BLaER1 (cell line): ENCODE data around the gene PCBD1.

Experiments
- H3K27ac ChIP-seq: shearing (Covaris generic); formaldehyde crosslinking; 2 replicates; pipeline ENCODE4 v1.8.1; 2022
- H3K27me3 ChIP-seq: shearing (Covaris generic); formaldehyde crosslinking; 2 replicates; pipeline ENCODE4 v1.8.1; 2022
- H3K36me3 ChIP-seq: shearing (Covaris generic); formaldehyde crosslinking; 2 replicates; pipeline ENCODE4 v1.8.1; 2022
- H3K4me1 ChIP-seq: shearing (Covaris generic); formaldehyde crosslinking; 2 replicates; pipeline ENCODE4 v1.8.1; 2022
- H3K4me2 ChIP-seq: shearing (Covaris generic); formaldehyde crosslinking; 2 replicates; pipeline ENCODE4 v1.8.1; 2022
- H3K4me3 ChIP-seq: shearing (Covaris generic); formaldehyde crosslinking; 2 replicates; pipeline ENCODE4 v1.8.1; 2022
- H3K9ac ChIP-seq: shearing (Covaris generic); formaldehyde crosslinking; 2 replicates; pipeline ENCODE4 v1.8.1; 2022
- H3K9me3 ChIP-seq: shearing (Covaris generic); formaldehyde crosslinking; 2 replicates; pipeline ENCODE4 v1.8.1; 2022
- H4K20me1 ChIP-seq: shearing (Covaris generic); formaldehyde crosslinking; 2 replicates; pipeline ENCODE4 v1.8.1; 2022
- Cebpa-rat ChIP-seq: shearing (Covaris generic); IDR thresholded peaks from 2 replicates; pipeline ENCODE4 v1.8.1; 2022

The PCBD1 gene

DNA sequence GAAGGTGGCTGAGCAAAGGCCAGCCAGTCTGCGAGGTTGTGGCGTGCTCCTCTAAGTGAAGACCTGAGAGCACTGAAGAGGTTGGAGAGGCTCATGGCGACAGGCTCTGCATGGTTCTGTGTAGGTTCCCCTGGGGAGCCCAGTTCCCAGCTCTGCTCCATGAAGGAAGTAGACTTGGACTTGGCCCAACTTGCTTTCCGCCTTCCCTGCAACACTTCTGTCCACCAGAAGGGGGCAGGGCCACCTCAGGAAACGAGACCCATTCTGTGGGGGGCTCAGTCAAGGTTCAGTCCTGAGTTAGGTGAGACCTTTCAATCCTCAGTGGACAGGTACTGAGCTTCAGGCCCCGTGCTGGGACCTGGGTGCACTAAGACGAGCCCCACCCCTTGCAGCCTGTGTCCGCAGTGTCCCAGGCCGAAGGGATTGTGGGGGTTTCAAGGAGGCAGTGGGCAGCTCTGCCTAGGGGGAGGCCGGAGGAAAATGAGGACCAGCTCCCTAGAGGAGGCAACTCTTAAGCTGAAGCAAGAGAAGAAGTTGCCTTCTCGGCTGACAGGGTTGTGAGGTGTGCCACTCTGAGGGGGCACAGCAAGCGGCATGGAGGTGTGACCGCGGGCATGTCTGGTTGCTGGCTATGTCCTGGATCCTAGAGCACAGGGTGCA lies 15.0 kb upstream of the PCBD1 start:
- Histone ChIP-seq H3K9ac (no peak overlapping the region), H4K20me1 (no peaks in the 10 kb centered on the region), H3K27me3 (no peaks in the 10 kb centered on the region), H3K4me3 (no peak overlapping the region), H3K9me3 (no peaks in the 10 kb centered on the region), H3K36me3 (no peaks in the 10 kb centered on the region), H3K4me1 (peaks cover 32% of the 10 kb centered on the region), H3K4me2 (peak overlapping the region; percentile 31; the same call in 1 of the 2 replicates), H3K27ac (no peak overlapping the region; the same call in 1 of the 2 replicates)
- no peak for TF ChIP-seq Cebpa-rat

DNA sequence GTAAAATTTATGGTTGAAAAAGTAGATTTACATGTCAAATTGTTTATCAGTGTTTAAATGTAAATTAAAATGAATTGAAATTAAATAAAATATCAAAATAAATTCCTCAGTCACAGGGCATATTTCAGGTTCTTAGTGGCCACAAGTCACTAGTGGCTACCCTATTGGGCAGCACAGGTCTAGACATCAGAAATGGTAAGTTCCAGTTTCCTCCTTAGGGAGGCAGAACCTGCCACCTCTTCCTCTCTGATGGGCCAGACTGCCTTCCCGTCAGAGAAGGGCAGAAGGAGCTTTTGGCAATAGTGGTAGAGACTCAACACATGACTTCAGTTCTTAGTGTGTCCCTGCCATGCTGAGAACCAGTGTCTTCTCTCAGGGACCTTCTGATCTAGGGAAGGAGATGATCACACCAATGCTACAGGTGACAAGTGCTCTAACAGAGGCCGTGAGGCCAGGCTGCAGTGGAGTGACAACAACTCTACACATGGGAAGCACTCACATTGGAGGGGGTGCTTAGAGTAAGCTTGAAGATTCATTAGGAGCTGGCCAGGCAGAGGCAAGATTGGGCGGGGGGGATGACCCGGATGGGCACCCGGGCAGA lies 14.4 kb upstream of the PCBD1 start:
- Histone ChIP-seq H3K27me3 (no peaks in the 10 kb centered on the region), H3K4me3 (no peak overlapping the region)

DNA sequence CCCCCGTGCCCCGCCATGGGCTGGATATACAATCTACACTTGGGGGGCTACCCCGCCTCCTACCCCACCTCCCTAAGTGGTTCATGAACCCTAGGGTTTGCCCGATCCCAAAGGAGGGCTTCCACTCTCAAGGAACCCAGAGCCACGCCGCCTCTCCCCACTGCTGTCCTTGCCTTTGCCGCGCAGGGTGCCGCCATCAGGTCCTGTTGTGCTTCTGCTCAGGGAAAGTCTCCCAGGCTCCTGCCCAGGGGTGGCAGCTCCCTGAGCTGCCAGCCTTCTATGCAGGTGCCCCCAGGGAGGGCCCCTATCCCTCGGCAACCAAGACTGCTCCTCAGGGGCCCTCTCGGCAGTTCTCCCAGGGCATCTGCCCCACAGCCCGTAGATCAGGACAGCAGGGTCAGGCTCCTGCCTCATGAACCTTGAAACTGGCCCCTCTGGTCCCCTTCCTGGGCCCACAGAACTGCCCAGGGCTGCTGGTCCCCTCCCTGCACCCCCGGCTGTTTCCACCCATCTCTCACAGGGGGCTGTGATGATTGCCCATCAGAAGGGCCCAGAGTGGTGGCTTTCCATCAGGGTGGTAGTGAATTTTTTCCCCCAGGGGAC lies 13.0 kb upstream of the PCBD1 start:
- Histone ChIP-seq H3K36me3 (no peaks in the 10 kb centered on the region), H3K27me3 (no peaks in the 10 kb centered on the region), H3K4me1 (peaks cover 12% of the 10 kb centered on the region), H3K27ac (no peak overlapping the region), H4K20me1 (no peaks in the 10 kb centered on the region), H3K4me2 (no peak overlapping the region), H3K9ac (no peak overlapping the region), H3K4me3 (no peak overlapping the region), H3K9me3 (no peaks in the 10 kb centered on the region)
- TF ChIP-seq Cebpa-rat, result no peak

More for the DNA sequence above, 14.4 kb upstream of the PCBD1 start:
- no peaks in the 10 kb centered on the region for H3K36me3 ChIP-seq
- H3K9me3 ChIP-seq, result no peaks in the 10 kb centered on the region
- H3K27ac ChIP-seq, result no peak overlapping the region; the same call in 1 of the 2 replicates
- no peak for TF ChIP-seq Cebpa-rat
- no peak overlapping the region for H3K9ac ChIP-seq
- H3K4me2 ChIP-seq, result peak overlapping the region; percentile 31; the same call in 1 of the 2 replicates
- no peaks in the 10 kb centered on the region for H4K20me1 ChIP-seq
- H3K4me1 ChIP-seq, result peaks cover 26% of the 10 kb centered on the region

DNA sequence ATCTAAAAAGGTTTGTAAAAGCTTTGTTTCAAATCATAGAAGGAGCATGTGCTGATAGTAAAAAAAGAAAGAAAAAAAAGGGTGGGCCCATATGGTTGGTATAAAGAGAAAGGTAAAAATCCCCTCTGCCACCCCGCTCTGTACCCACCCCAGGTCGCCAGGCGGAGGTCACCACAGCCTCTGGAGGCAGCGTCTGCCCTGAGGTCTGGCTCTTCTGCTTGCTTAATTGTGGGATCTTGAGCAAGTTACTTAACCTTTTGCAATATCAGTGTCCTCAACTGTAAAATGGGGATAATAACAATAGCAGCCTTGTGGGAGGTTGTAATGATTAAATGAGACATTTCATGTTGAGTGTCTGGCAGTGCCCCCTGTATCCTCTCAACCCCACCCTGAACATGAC lies 10.7 kb upstream of the PCBD1 start:
- no peaks in the 10 kb centered on the region for H3K9me3 ChIP-seq
- no peaks in the 10 kb centered on the region for H3K36me3 ChIP-seq
- H4K20me1 ChIP-seq, result no peaks in the 10 kb centered on the region
- H3K4me1 ChIP-seq, result peaks cover 11% of the 10 kb centered on the region
- no peak for TF ChIP-seq Cebpa-rat
- no peak overlapping the region for H3K4me2 ChIP-seq
- H3K27ac ChIP-seq, result no peak overlapping the region
- no peaks in the 10 kb centered on the region for H3K27me3 ChIP-seq
- no peak overlapping the region for H3K9ac ChIP-seq
- H3K4me3 ChIP-seq, result no peak overlapping the region

DNA sequence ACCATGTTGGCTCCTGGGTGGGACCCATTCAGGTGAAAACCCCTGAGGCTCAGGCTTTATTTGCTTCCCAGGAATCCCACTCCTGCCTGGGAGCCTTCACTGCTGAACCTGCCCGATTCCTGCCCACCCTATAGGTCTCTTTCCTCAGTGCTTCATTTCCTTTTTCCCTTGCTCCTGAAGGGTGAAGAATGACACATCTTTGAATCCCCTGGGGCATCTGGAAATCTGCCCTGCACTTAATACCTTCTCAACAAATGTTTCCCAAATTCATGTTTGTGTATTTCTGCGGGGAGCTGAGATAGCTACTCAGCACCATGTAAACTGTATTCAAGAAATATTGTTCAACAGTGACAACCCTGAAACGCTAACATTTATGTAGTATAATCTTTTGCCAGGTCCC lies 10.3 kb upstream of the PCBD1 start:
- no peak overlapping the region for H3K9ac ChIP-seq
- no peak overlapping the region for H3K4me3 ChIP-seq
- no peak for TF ChIP-seq Cebpa-rat
- H3K36me3 ChIP-seq, result no peaks in the 10 kb centered on the region
- no peak overlapping the region for H3K27ac ChIP-seq
- H3K4me2 ChIP-seq, result no peak overlapping the region
- H4K20me1 ChIP-seq, result no peaks in the 10 kb centered on the region
- no peaks in the 10 kb centered on the region for H3K9me3 ChIP-seq
- H3K27me3 ChIP-seq, result no peaks in the 10 kb centered on the region
- peaks cover 11% of the 10 kb centered on the region for H3K4me1 ChIP-seq

DNA sequence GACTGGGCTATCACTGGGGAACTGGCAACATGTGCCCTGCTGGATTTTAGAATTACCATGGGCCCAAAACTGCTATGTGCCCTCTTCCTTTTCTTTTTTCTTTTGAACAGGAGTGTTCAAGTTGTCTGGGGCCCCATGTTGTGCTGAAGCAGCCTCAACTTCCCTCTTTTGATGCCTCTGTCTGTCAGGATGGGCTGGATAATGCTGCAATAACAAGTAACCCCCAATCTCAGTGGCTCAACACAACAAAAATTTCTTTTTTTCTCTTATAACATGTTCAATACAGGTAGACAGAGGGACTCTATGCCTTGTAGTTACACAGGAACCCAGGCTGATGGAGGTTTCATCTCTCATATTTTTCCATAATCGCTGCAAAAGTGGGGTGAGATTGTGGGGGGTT lies 8.2 kb upstream of the PCBD1 start:
- H3K9ac ChIP-seq, result no peak overlapping the region
- H3K4me2 ChIP-seq, result no peak overlapping the region
- no peaks in the 10 kb centered on the region for H4K20me1 ChIP-seq
- H3K36me3 ChIP-seq, result no peaks in the 10 kb centered on the region
- no peaks in the 10 kb centered on the region for H3K9me3 ChIP-seq
- H3K4me3 ChIP-seq, result no peak overlapping the region
- no peaks in the 10 kb centered on the region for H3K4me1 ChIP-seq
- TF ChIP-seq Cebpa-rat, result no peak
- H3K27me3 ChIP-seq, result no peaks in the 10 kb centered on the region
- H3K27ac ChIP-seq, result no peak overlapping the region

DNA sequence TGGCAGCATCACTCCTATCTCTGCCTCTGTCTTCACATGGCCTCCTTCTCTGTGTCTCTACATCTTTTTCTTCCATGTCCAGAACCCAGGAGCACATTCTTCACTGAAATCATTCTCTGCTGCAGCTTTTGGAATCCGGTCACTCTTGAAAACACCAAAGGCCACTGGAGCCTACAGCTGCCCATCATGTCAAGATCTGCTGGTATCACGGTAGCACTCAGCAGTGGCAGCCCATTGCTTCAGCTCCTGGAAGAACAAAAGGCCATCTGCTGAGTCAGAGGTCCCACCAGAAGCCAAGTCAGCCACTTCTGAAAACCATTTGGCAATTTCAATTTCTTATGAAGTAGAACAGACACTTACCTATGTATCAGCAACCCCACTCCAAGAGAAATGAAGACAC lies 6.1 kb upstream of the PCBD1 start:
- no peaks in the 10 kb centered on the region for H3K36me3 ChIP-seq
- no peak overlapping the region for H3K9ac ChIP-seq
- TF ChIP-seq Cebpa-rat, result no peak
- H3K27me3 ChIP-seq, result no peaks in the 10 kb centered on the region
- no peaks in the 10 kb centered on the region for H4K20me1 ChIP-seq
- no peak overlapping the region for H3K4me2 ChIP-seq
- no peaks in the 10 kb centered on the region for H3K9me3 ChIP-seq
- H3K27ac ChIP-seq, result no peak overlapping the region
- H3K4me3 ChIP-seq, result no peak overlapping the region
- no peaks in the 10 kb centered on the region for H3K4me1 ChIP-seq

DNA sequence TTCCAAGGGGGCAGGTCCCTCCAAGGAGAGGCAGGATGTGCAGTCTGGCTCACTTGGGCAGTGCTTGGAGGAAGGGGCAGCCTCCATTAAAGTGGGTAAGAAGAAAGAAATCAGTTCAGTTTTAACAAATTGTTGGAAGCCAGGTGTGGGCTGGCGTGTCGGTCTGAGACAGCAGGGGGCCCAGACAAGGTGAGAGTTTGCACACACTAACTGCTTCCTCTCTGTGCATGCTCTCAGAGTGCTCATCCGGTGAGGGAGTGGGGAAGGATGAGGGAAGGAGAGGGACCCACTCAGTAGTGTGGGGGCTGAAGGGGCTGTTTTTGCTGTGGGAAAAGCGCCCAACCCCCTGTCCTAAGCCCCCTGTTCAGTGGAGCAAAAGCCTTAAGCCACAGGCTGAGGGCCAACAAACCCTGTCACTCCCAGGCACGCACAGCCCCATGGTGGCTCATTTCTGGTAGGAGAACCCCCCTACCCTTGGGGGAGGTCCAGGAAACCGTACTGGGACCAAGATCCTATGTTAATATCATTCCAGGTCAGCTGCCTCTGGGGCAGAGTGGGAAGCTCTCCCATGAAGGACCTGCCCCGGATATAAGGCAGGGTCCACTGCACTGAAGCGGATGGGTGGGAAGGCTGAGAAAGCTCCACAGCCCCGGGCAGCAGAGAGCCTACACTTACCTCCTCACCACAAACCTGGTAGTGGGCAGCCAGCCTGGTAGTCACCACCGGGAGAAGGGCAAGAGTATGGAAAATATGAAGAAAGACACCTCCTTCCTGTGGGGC lies 5.1 kb upstream of the PCBD1 start:
- no peaks in the 10 kb centered on the region for H3K36me3 ChIP-seq
- H4K20me1 ChIP-seq, result no peaks in the 10 kb centered on the region
- no peak overlapping the region for H3K9ac ChIP-seq
- H3K27ac ChIP-seq, result no peak overlapping the region
- peaks cover 9% of the 10 kb centered on the region for H3K4me1 ChIP-seq
- no peak overlapping the region for H3K4me3 ChIP-seq
- H3K27me3 ChIP-seq, result no peaks in the 10 kb centered on the region
- H3K9me3 ChIP-seq, result no peaks in the 10 kb centered on the region
- H3K4me2 ChIP-seq, result no peak overlapping the region
- no peak for TF ChIP-seq Cebpa-rat

DNA sequence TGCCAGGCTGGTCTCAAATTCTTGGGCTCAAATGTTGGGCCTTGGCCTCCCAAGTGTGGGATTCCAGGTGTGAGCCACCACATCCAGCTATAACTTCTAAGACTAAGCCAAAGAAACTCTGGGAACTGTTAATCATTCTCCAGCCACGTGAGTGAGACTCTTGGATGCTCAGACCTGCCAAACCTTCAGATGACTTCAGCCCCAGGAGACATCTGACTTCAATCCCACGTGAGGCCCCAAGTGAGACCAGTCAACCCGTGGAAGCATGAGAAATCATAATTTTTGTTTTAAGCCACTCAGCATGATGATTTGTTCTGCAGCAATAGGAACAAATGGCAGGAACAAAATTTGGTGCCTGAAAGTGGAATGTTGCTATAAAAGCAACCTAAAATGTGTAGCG lies 4.3 kb upstream of the PCBD1 start:
- H4K20me1 ChIP-seq, result no peaks in the 10 kb centered on the region
- H3K4me3 ChIP-seq, result no peak overlapping the region
- no peak overlapping the region for H3K27ac ChIP-seq
- H3K4me2 ChIP-seq, result no peak overlapping the region
- peaks cover 9% of the 10 kb centered on the region for H3K4me1 ChIP-seq
- H3K9me3 ChIP-seq, result no peaks in the 10 kb centered on the region
- TF ChIP-seq Cebpa-rat, result no peak
- H3K9ac ChIP-seq, result no peak overlapping the region
- no peaks in the 10 kb centered on the region for H3K36me3 ChIP-seq
- H3K27me3 ChIP-seq, result no peaks in the 10 kb centered on the region

DNA sequence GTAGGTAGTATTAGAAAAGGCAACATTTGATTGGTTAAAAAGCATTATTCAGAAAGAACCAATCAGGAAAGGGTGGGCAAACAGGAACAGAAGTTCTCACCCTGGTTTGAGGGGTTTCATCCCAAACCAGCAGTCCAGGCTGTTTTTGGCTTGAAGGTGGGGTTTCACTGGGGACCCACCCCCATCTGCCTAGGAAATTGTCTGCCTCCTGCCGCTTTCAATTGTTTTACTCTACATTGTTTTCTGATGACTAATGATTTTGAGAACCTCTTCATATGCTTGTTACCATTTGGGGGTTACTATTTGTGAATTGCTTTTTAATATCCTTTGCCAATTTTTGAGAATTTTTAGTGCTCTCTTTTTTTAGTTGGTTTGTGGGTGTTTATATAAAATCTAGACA lies 3.3 kb upstream of the PCBD1 start:
- Histone ChIP-seq H3K4me3 (no peak overlapping the region), H3K9me3 (no peaks in the 10 kb centered on the region), H3K36me3 (no peaks in the 10 kb centered on the region), H4K20me1 (no peaks in the 10 kb centered on the region), H3K27me3 (no peaks in the 10 kb centered on the region), H3K27ac (no peak overlapping the region), H3K9ac (no peak overlapping the region), H3K4me2 (no peak overlapping the region), H3K4me1 (peaks cover 19% of the 10 kb centered on the region)
- TF ChIP-seq Cebpa-rat, result no peak
